GM23338 (cell line): ENCODE results near the gene UBE3B.

ENCODE experiments used
- CREB1 ChIP-seq: fragments of 250-450 bp; sonication (Bioruptor Pico); IDR thresholded peaks from 2 replicates; pipeline ENCODE4 v1.5.0; 2020; ENCODE audit warnings: low read depth, mild to moderate bottlenecking, moderate library complexity
- EZH2 ChIP-seq: fragments of 200-600 bp; sonication (generic); IDR thresholded peaks from one replicate; pipeline ENCODE4 v1.8.0; 2017; ENCODE audit warnings: antibody characterized with exemption, mild to moderate bottlenecking, low read depth; ENCODE audit not compliant: unreplicated experiment
- EZH2phosphoT487 ChIP-seq: fragments of 200-600 bp; sonication (generic); IDR thresholded peaks from one replicate; pipeline ENCODE4 v1.8.1; 2018; ENCODE audit warnings: antibody characterized with exemption; ENCODE audit not compliant: unreplicated experiment
- JUNB ChIP-seq: IDR thresholded peaks from one replicate; pipeline ENCODE4 v1.6.1; 2016; ENCODE audit warnings: antibody characterized with exemption; ENCODE audit not compliant: unreplicated experiment
- NANOG ChIP-seq: IDR thresholded peaks from 2 replicates; pipeline ENCODE4 v1.6.1; 2016; ENCODE audit warnings: antibody characterized with exemption, borderline replicate concordance
- POLR2AphosphoS5 ChIP-seq: IDR thresholded peaks from 2 replicates; pipeline ENCODE4 v1.6.1; 2016; ENCODE audit warnings: antibody characterized with exemption, low read depth
- STAT1 ChIP-seq: IDR thresholded peaks from one replicate; pipeline ENCODE4 v1.6.1; 2016; ENCODE audit warnings: antibody characterized with exemption; ENCODE audit not compliant: unreplicated experiment
- ZNF331 ChIP-seq: fragments of 250-450 bp; sonication (Bioruptor Pico); IDR thresholded peaks from 2 replicates; pipeline ENCODE4 v1.5.0; 2020; ENCODE audit warnings: low read depth, mild to moderate bottlenecking, moderate library complexity
- TF ChIP-seq, protein P1 (sequence below), 2 experiments: fragments of 200-600 bp in 1 of 2; sonication (generic) in 1 of 2; conservative IDR thresholded peaks; 2 replicates each; pipeline versions ENCODE4 v1.5.1 to v1.6.1; 2016 to 2017; ENCODE audit warnings: antibody characterized with exemption in 2 of 2, low read depth in 2 of 2, mild to moderate bottlenecking in 2 of 2, moderate library complexity in 1 of 2

- no peak for TF ChIP-seq EZH2
- no peak for TF ChIP-seq POLR2AphosphoS5
- TF ChIP-seq, protein P1, sequence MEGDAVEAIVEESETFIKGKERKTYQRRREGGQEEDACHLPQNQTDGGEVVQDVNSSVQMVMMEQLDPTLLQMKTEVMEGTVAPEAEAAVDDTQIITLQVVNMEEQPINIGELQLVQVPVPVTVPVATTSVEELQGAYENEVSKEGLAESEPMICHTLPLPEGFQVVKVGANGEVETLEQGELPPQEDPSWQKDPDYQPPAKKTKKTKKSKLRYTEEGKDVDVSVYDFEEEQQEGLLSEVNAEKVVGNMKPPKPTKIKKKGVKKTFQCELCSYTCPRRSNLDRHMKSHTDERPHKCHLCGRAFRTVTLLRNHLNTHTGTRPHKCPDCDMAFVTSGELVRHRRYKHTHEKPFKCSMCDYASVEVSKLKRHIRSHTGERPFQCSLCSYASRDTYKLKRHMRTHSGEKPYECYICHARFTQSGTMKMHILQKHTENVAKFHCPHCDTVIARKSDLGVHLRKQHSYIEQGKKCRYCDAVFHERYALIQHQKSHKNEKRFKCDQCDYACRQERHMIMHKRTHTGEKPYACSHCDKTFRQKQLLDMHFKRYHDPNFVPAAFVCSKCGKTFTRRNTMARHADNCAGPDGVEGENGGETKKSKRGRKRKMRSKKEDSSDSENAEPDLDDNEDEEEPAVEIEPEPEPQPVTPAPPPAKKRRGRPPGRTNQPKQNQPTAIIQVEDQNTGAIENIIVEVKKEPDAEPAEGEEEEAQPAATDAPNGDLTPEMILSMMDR (conservative IDR thresholded peaks at IDR 0.05; ENCODE audit: low read depth in 2 of 2), result no peak
- no peak for TF ChIP-seq CREB1 (CRISPR knock-in tag)
- no peak for TF ChIP-seq STAT1
- TF ChIP-seq EZH2phosphoT487, result no peak
- TF ChIP-seq JUNB, result no peak
- no peak for TF ChIP-seq NANOG
- TF ChIP-seq ZNF331, result no peak
Observed at GRCh38 chr12:109446869-109447268, 30.6 kb upstream of the UBE3B start.
